HEK293 (cell line): ENCODE data around the gene PIGP.

Experiments
- CTCF ChIA-PET: fragments of 350-600 bp; formaldehyde crosslinking; extraction: SDS; loops from one replicate; lab custom pipeline; 2021; ENCODE audit warnings: antibody characterized with exemption; lab: Yijun Ruan, JAX
- POLR2A ChIA-PET: fragments of 300-600 bp; formaldehyde crosslinking; extraction: SDS; loops from one replicate; lab custom pipeline; 2020; ENCODE audit warnings: antibody characterized with exemption, inconsistent platforms; lab: Yijun Ruan, JAX
- H3K27ac ChIP-seq: fragments of 200-500 bp; sonication (Bioruptor generic); 2 replicates; pipeline ENCODE4 v1.5.1; 2014; ENCODE audit warnings: low read depth, low read length, control low read depth, inconsistent platforms; ENCODE audit errors: extremely low read depth
- H3K36me3 ChIP-seq, 2 experiments: fragments of 200-500 bp in 1 of 2; sonication (Bioruptor generic) in 1 of 2; 1 replicate in 1 of 2; 2 replicates in 1 of 2; pipeline ENCODE4 v1.5.1; 2014 to 2017; ENCODE audit warnings: inconsistent platforms in 2 of 2, low read length in 2 of 2; ENCODE audit not compliant: control insufficient read depth in 2 of 2, insufficient read depth in 1 of 2
- H3K4me1 ChIP-seq: fragments of 200-500 bp; sonication (Bioruptor generic); 2 replicates; pipeline ENCODE4 v1.5.1; 2014; ENCODE audit warnings: mild to moderate bottlenecking, low read length, inconsistent platforms; ENCODE audit not compliant: control insufficient read depth, insufficient read depth
- H3K4me3 ChIP-seq: 2 replicates; pipeline ENCODE4 v1.5.1; 2011; ENCODE audit warnings: low read depth, mild to moderate bottlenecking, control low read depth, low read length, moderate library complexity
- H3K9me3 ChIP-seq: fragments of 200-500 bp; sonication (Bioruptor generic); 2 replicates; pipeline ENCODE4 v1.5.1; 2014; ENCODE audit warnings: low read depth, low read length, inconsistent platforms; ENCODE audit not compliant: control insufficient read depth, insufficient read depth
- BCL6B ChIP-seq: fragments of 450-650 bp; formaldehyde crosslinking; IDR thresholded peaks from 2 replicates; pipeline ENCODE4 v1.5.1; 2017; ENCODE audit warnings: missing biosample characterization, missing genetic modification characterization
- GLIS2 ChIP-seq: fragments of 450-650 bp; formaldehyde crosslinking; IDR thresholded peaks from 2 replicates; pipeline ENCODE4 v1.5.1; 2016; ENCODE audit warnings: missing biosample characterization, missing genetic modification characterization
- OVOL3 ChIP-seq: fragments of 450-650 bp; formaldehyde crosslinking; IDR thresholded peaks from 2 replicates; pipeline ENCODE4 v1.5.1; 2016; ENCODE audit warnings: missing biosample characterization, missing genetic modification characterization
- RBAK ChIP-seq: fragments of 450-650 bp; formaldehyde crosslinking; IDR thresholded peaks from 2 replicates; pipeline ENCODE4 v1.5.1; 2016; ENCODE audit warnings: missing biosample characterization, missing genetic modification characterization
- ZBTB49 ChIP-seq: fragments of 450-650 bp; formaldehyde crosslinking; IDR thresholded peaks from 2 replicates; pipeline ENCODE4 v1.5.1; 2016; ENCODE audit warnings: missing biosample characterization, missing genetic modification characterization, low read depth
- ZNF157 ChIP-seq: fragments of 450-650 bp; formaldehyde crosslinking; IDR thresholded peaks from 2 replicates; pipeline ENCODE4 v1.5.1; 2016; ENCODE audit warnings: missing biosample characterization, missing genetic modification characterization
- ZNF16 ChIP-seq: fragments of 450-650 bp; formaldehyde crosslinking; IDR thresholded peaks from 2 replicates; pipeline ENCODE4 v1.5.1; 2016; ENCODE audit warnings: low read depth, missing biosample characterization, missing genetic modification characterization
- ZNF239 ChIP-seq: fragments of 450-650 bp; formaldehyde crosslinking; IDR thresholded peaks from 2 replicates; pipeline ENCODE4 v1.5.1; 2016; ENCODE audit warnings: missing biosample characterization, missing genetic modification characterization
- ZNF274 ChIP-seq, 2 experiments: fragments of 200-500 bp in 1 of 2; fragments of 450-650 bp in 1 of 2; sonication (Bioruptor generic) in 1 of 2; formaldehyde crosslinking in 1 of 2; IDR thresholded peaks; 2 replicates each; pipeline versions ENCODE4 v1.5.1 to v1.6.1; 2014 to 2016; ENCODE audit warnings: borderline replicate concordance in 1 of 2, inconsistent platforms in 1 of 2, low read length in 1 of 2, missing biosample characterization in 1 of 2, missing genetic modification characterization in 1 of 2
- ZNF324 ChIP-seq: fragments of 450-650 bp; formaldehyde crosslinking; IDR thresholded peaks from 2 replicates; pipeline ENCODE4 v1.5.1; 2016; ENCODE audit warnings: missing biosample characterization, missing genetic modification characterization
- ZNF423 ChIP-seq: fragments of 450-650 bp; formaldehyde crosslinking; IDR thresholded peaks from 2 replicates; pipeline ENCODE4 v1.5.1; 2016; ENCODE audit warnings: missing biosample characterization, missing genetic modification characterization
- ZNF426 ChIP-seq: fragments of 450-650 bp; formaldehyde crosslinking; IDR thresholded peaks from 2 replicates; pipeline ENCODE4 v1.5.1; 2017; ENCODE audit warnings: missing biosample characterization, missing genetic modification characterization, mild to moderate bottlenecking, inconsistent platforms, moderate library complexity
- ZNF530 ChIP-seq: fragments of 450-650 bp; formaldehyde crosslinking; IDR thresholded peaks from 2 replicates; pipeline ENCODE4 v1.5.1; 2016; ENCODE audit warnings: low read depth, missing biosample characterization, missing genetic modification characterization
- ZNF548 ChIP-seq: fragments of 450-650 bp; formaldehyde crosslinking; IDR thresholded peaks from 2 replicates; pipeline ENCODE4 v1.5.1; 2016; ENCODE audit warnings: missing biosample characterization, missing genetic modification characterization
- ZNF610 ChIP-seq: fragments of 450-650 bp; formaldehyde crosslinking; IDR thresholded peaks from 2 replicates; pipeline ENCODE4 v1.5.1; 2016; ENCODE audit warnings: missing biosample characterization, missing genetic modification characterization, borderline replicate concordance
- ZNF664 ChIP-seq: fragments of 450-650 bp; formaldehyde crosslinking; IDR thresholded peaks from 2 replicates; pipeline ENCODE4 v1.5.1; 2016; ENCODE audit warnings: missing biosample characterization, missing genetic modification characterization
- ZNF707 ChIP-seq: fragments of 450-650 bp; formaldehyde crosslinking; IDR thresholded peaks from 2 replicates; pipeline ENCODE4 v1.5.1; 2016; ENCODE audit warnings: missing biosample characterization, missing genetic modification characterization
- ZNF747 ChIP-seq: fragments of 450-650 bp; formaldehyde crosslinking; IDR thresholded peaks from 2 replicates; pipeline ENCODE4 v1.5.1; 2016; ENCODE audit warnings: missing biosample characterization, missing genetic modification characterization
- ZNF791 ChIP-seq: fragments of 450-650 bp; formaldehyde crosslinking; IDR thresholded peaks from 2 replicates; pipeline ENCODE4 v1.5.1; 2016; ENCODE audit warnings: missing biosample characterization, missing genetic modification characterization
- ZNF843 ChIP-seq: fragments of 450-650 bp; formaldehyde crosslinking; IDR thresholded peaks from 2 replicates; pipeline ENCODE4 v1.5.1; 2016; ENCODE audit warnings: missing biosample characterization, missing genetic modification characterization
- TF ChIP-seq, protein P1 (sequence below): fragments of 450-650 bp; formaldehyde crosslinking; IDR thresholded peaks from 2 replicates; pipeline ENCODE4 v1.5.1; 2016; ENCODE audit warnings: missing biosample characterization, missing genetic modification characterization
- TF ChIP-seq, protein P2 (sequence below): fragments of 450-650 bp; formaldehyde crosslinking; conservative IDR thresholded peaks from 2 replicates; pipeline ENCODE4 v1.5.1; 2016; ENCODE audit warnings: low read depth, missing biosample characterization, missing genetic modification characterization
- TF ChIP-seq, protein P3 (sequence below): fragments of 450-650 bp; formaldehyde crosslinking; IDR thresholded peaks from 2 replicates; pipeline ENCODE4 v1.5.1; 2016; ENCODE audit warnings: missing biosample characterization, missing genetic modification characterization
- TF ChIP-seq, protein P4 (sequence below): fragments of 450-650 bp; formaldehyde crosslinking; IDR thresholded peaks from 2 replicates; pipeline ENCODE4 v1.5.1; 2016; ENCODE audit warnings: missing biosample characterization, missing genetic modification characterization
- TF ChIP-seq, protein P5 (sequence below): fragments of 450-650 bp; formaldehyde crosslinking; IDR thresholded peaks from 2 replicates; pipeline ENCODE4 v1.5.1; 2017; ENCODE audit warnings: missing biosample characterization, mild to moderate bottlenecking, missing genetic modification characterization, moderate library complexity

Gene PIGP

GRCh38 chr21:37095821-37096220, 22.9 kb upstream of the PIGP start:
- no peak for TF ChIP-seq ZNF157
- no peak for TF ChIP-seq ZNF548 (tag by site-specific recombination)
- no peak for TF ChIP-seq ZNF610
- no peak for TF ChIP-seq ZNF843
- no peak for TF ChIP-seq ZNF791 (tag by site-specific recombination)
- TF ChIP-seq ZBTB49: no peak
- TF ChIP-seq ZNF423 (tag by site-specific recombination): no peak
- TF ChIP-seq ZNF664: no peak
- TF ChIP-seq, protein P1, sequence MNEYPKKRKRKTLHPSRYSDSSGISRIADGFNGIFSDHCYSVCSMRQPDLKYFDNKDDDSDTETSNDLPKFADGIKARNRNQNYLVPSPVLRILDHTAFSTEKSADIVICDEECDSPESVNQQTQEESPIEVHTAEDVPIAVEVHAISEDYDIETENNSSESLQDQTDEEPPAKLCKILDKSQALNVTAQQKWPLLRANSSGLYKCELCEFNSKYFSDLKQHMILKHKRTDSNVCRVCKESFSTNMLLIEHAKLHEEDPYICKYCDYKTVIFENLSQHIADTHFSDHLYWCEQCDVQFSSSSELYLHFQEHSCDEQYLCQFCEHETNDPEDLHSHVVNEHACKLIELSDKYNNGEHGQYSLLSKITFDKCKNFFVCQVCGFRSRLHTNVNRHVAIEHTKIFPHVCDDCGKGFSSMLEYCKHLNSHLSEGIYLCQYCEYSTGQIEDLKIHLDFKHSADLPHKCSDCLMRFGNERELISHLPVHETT (tag by site-specific recombination): no peak
- H3K4me1 ChIP-seq: no peaks in the 10 kb centered on the region
- POLR2A ChIA-PET: no interaction called here
- no peaks in the 10 kb centered on the region for H3K9me3 ChIP-seq
- H3K27ac ChIP-seq: no peak overlapping the region
- H3K4me3 ChIP-seq: no peak overlapping the region
- peaks cover 39 to 45% of the 10 kb centered on the region in 2 experiments for H3K36me3 ChIP-seq
- CTCF ChIA-PET: interaction anchor here (0.5 to 1.2 kb wide), 2 partner anchors 9 to 488 kb away, joined by 3 to 11 read pairs; no protein-coding TSS in a partner anchor

- H3K27ac ChIP-seq: no peak overlapping the region
- no peaks in the 10 kb centered on the region for H3K4me1 ChIP-seq
- H3K36me3 ChIP-seq: peaks cover 39 to 48% of the 10 kb centered on the region in 2 experiments
- H3K9me3 ChIP-seq: no peaks in the 10 kb centered on the region
- POLR2A ChIA-PET: no interaction called here
- CTCF ChIA-PET: no interaction called here
- no peak overlapping the region for H3K4me3 ChIP-seq
- TF ChIP-seq BCL6B (tag by site-specific recombination): no peak
- TF ChIP-seq, protein P2, sequence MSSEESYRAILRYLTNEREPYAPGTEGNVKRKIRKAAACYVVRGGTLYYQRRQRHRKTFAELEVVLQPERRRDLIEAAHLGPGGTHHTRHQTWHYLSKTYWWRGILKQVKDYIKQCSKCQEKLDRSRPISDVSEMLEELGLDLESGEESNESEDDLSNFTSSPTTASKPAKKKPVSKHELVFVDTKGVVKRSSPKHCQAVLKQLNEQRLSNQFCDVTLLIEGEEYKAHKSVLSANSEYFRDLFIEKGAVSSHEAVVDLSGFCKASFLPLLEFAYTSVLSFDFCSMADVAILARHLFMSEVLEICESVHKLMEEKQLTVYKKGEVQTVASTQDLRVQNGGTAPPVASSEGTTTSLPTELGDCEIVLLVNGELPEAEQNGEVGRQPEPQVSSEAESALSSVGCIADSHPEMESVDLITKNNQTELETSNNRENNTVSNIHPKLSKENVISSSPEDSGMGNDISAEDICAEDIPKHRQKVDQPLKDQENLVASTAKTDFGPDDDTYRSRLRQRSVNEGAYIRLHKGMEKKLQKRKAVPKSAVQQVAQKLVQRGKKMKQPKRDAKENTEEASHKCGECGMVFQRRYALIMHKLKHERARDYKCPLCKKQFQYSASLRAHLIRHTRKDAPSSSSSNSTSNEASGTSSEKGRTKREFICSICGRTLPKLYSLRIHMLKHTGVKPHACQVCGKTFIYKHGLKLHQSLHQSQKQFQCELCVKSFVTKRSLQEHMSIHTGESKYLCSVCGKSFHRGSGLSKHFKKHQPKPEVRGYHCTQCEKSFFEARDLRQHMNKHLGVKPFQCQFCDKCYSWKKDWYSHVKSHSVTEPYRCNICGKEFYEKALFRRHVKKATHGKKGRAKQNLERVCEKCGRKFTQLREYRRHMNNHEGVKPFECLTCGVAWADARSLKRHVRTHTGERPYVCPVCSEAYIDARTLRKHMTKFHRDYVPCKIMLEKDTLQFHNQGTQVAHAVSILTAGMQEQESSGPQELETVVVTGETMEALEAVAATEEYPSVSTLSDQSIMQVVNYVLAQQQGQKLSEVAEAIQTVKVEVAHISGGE (tag by site-specific recombination): no peak
- TF ChIP-seq, protein P3, sequence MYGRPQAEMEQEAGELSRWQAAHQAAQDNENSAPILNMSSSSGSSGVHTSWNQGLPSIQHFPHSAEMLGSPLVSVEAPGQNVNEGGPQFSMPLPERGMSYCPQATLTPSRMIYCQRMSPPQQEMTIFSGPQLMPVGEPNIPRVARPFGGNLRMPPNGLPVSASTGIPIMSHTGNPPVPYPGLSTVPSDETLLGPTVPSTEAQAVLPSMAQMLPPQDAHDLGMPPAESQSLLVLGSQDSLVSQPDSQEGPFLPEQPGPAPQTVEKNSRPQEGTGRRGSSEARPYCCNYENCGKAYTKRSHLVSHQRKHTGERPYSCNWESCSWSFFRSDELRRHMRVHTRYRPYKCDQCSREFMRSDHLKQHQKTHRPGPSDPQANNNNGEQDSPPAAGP (tag by site-specific recombination): no peak
- TF ChIP-seq OVOL3 (tag by site-specific recombination): no peak
- TF ChIP-seq ZNF530 (tag by site-specific recombination): no peak
- TF ChIP-seq ZNF324 (tag by site-specific recombination): no peak
- TF ChIP-seq ZNF747 (tag by site-specific recombination): no peak
- no peak for TF ChIP-seq ZNF274 (IDR thresholded peaks at IDR 0.05; ENCODE audit: low read length)
- TF ChIP-seq ZNF274 (tag by site-specific recombination; IDR thresholded peaks at IDR 0.05; ENCODE audit: borderline replicate concordance): no peak
- TF ChIP-seq ZNF707 (tag by site-specific recombination): no peak
- no peak for TF ChIP-seq RBAK (tag by site-specific recombination)
- TF ChIP-seq GLIS2 (tag by site-specific recombination): no peak
- no peak for TF ChIP-seq ZNF426
- no peak for TF ChIP-seq ZNF239 (tag by site-specific recombination)
- TF ChIP-seq, protein P4, sequence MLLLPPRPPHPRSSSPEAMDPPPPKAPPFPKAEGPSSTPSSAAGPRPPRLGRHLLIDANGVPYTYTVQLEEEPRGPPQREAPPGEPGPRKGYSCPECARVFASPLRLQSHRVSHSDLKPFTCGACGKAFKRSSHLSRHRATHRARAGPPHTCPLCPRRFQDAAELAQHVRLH (tag by site-specific recombination): no peak
- TF ChIP-seq, protein P5, sequence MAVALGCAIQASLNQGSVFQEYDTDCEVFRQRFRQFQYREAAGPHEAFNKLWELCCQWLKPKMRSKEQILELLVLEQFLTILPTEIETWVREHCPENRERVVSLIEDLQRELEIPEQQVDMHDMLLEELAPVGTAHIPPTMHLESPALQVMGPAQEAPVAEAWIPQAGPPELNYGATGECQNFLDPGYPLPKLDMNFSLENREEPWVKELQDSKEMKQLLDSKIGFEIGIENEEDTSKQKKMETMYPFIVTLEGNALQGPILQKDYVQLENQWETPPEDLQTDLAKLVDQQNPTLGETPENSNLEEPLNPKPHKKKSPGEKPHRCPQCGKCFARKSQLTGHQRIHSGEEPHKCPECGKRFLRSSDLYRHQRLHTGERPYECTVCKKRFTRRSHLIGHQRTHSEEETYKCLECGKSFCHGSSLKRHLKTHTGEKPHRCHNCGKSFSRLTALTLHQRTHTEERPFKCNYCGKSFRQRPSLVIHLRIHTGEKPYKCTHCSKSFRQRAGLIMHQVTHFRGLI (tag by site-specific recombination): no peak
- TF ChIP-seq ZNF16 (tag by site-specific recombination): no peak
Measured at GRCh38 chr21:37093977-37094376, 21.1 kb upstream of the PIGP start.
